GOT3 (cell line): ENCODE data around the gene PNPLA5.

Source experiments
- DNase-seq: peaks from one replicate; lab custom pipeline; 2025; ENCODE audit warnings: mixed read lengths; lab: John Stamatoyannopoulos, UW

PNPLA5 gene

GRCh38 chr22:43854786-43855271, 37.0 kb downstream of the PNPLA5 start:
- no peak for DNase-seq

- no peak for DNase-seq
These were observed 37.6 kb downstream of the PNPLA5 start for GRCh38 chr22:43854121-43854785.

GRCh38 chr22:43853328-43853931, 38.4 kb downstream of the PNPLA5 start:
- DNase-seq: no peak

GRCh38 chr22:43852573-43853327, 39.1 kb downstream of the PNPLA5 start:
- no peak for DNase-seq

- no peak for DNase-seq
These were observed 39.9 kb downstream of the PNPLA5 start for GRCh38 chr22:43851979-43852307.

GRCh38 chr22:43851058-43851978, 40.5 kb downstream of the PNPLA5 start:
- DNase-seq: no peak

GRCh38 chr22:43850529-43850928, 41.3 kb downstream of the PNPLA5 start:
- no peak for DNase-seq

- no peak for DNase-seq
These were observed 42.1 kb downstream of the PNPLA5 start for GRCh38 chr22:43849731-43850130.

- no peak for DNase-seq
These were observed 43.2 kb downstream of the PNPLA5 start for GRCh38 chr22:43848366-43849171.

GRCh38 chr22:43847376-43848289, 44.2 kb downstream of the PNPLA5 start:
- no peak for DNase-seq

- DNase-seq: no peak
These were observed 44.8 kb downstream of the PNPLA5 start for GRCh38 chr22:43846966-43847365.

GRCh38 chr22:43845981-43846380, 45.8 kb downstream of the PNPLA5 start:
- DNase-seq: no peak

GRCh38 chr22:43844560-43845545, 47.0 kb downstream of the PNPLA5 start:
- DNase-seq: no peak

- DNase-seq: no peak
These were observed 47.9 kb downstream of the PNPLA5 start for GRCh38 chr22:43843783-43844530.

- no peak for DNase-seq
These were observed 50.1 kb downstream of the PNPLA5 start for GRCh38 chr22:43841742-43842141.

- DNase-seq: no peak
These were observed 51.0 kb downstream of the PNPLA5 start for GRCh38 chr22:43840851-43841250.

- no peak for DNase-seq
These were observed 51.4 kb downstream of the PNPLA5 start for GRCh38 chr22:43840431-43840830.

GRCh38 chr22:43839781-43840180, 52.0 kb downstream of the PNPLA5 start:
- no peak for DNase-seq
